RWPE2 (cell line): ENCODE results near the gene MLXIPL.
"Not testable (repeated sequence)": the region's sequence is repeated elsewhere in the genome, so short reads cannot be mapped to it uniquely, and the experiment has no call there.

ENCODE experiments used
- ATAC-seq: fragments of 200-7000 bp; cut with Tn5 transposase; 3 replicates; pipeline ENCODE4 v1.9.1; 2021; ENCODE audit warnings: low read depth
- DNase-seq: peaks from one replicate; pipeline ENCODE4 v3.0.0-alpha.2; 2020; ENCODE audit warnings: low spot score
- H3K27ac ChIP-seq: fragments of 450-650 bp; 2 replicates; pipeline ENCODE4 v1.5.1; 2017; ENCODE audit warnings: mild to moderate bottlenecking; ENCODE audit not compliant: poor library complexity, severe bottlenecking
- H3K27me3 ChIP-seq: fragments of 250-450 bp; sonication (Bioruptor Pico); 2 replicates; pipeline ENCODE4 v1.5.1; 2021; ENCODE audit warnings: mild to moderate bottlenecking, moderate library complexity; ENCODE audit not compliant: insufficient read depth, poor library complexity, severe bottlenecking
- H3K36me3 ChIP-seq: fragments of 250-450 bp; sonication (Bioruptor Pico); 2 replicates; pipeline ENCODE4 v1.5.1; 2020; ENCODE audit warnings: low read depth, mild to moderate bottlenecking, moderate library complexity
- H3K4me1 ChIP-seq: fragments of 250-450 bp; sonication (Bioruptor Pico); 2 replicates; pipeline ENCODE4 v1.5.1; 2021; ENCODE audit warnings: mild to moderate bottlenecking, moderate library complexity; ENCODE audit not compliant: insufficient read depth, poor library complexity, severe bottlenecking
- H3K4me3 ChIP-seq: fragments of 250-450 bp; sonication (Bioruptor Pico); 2 replicates; pipeline ENCODE4 v1.5.1; 2021; ENCODE audit warnings: mild to moderate bottlenecking, moderate library complexity; ENCODE audit not compliant: severe bottlenecking
- H3K9me3 ChIP-seq: fragments of 250-450 bp; sonication (Bioruptor Pico); 2 replicates; pipeline ENCODE4 v1.5.1; 2021; ENCODE audit warnings: mild to moderate bottlenecking, moderate library complexity; ENCODE audit not compliant: severe bottlenecking
- CTCF ChIP-seq: fragments of 450-650 bp; IDR thresholded peaks from one replicate; pipeline ENCODE4 v1.5.1; 2017; ENCODE audit warnings: mild to moderate bottlenecking, moderate library complexity; ENCODE audit not compliant: poor library complexity, severe bottlenecking

The MLXIPL gene

DNA sequence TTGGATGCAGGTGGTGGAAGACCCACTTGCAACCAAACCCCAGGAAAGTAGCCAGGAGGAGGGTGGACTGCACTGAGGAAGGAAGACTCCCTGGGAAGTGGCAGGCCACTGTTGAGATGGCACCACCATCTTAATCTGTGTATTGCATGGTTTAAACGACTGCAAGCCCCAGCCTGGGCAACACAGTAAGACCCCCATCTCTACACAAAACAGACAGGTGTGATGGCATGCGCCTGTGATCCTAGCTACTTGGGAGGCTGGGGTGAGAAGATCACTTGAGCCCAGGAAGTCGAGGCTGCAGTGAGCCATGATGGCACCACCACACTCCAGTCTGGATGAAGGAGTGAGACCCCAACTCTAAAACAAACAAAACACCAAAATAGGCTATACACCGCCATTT is 57.2 kb downstream of the MLXIPL start:
- Histone ChIP-seq H3K4me1 (no peaks in the 10 kb centered on the region), H3K36me3 (peaks cover 25% of the 10 kb centered on the region), H3K27me3 (no peaks in the 10 kb centered on the region), H3K4me3 (no peak overlapping the region), H3K9me3 (no peaks in the 10 kb centered on the region), H3K27ac (no peak overlapping the region)
- no peak for ATAC-seq
- TF ChIP-seq CTCF = no peak
- DNase-seq = no peak

- peaks cover 18% of the 10 kb centered on the region for H3K36me3 ChIP-seq
- not testable (repeated sequence) for H3K9me3 ChIP-seq, H3K27ac ChIP-seq, H3K4me1 ChIP-seq, ATAC-seq, DNase-seq, H3K27me3 ChIP-seq, H3K4me3 ChIP-seq
These were observed 57.9 kb downstream of the MLXIPL start for GRCh38 chr7:73566431-73566830.

DNA sequence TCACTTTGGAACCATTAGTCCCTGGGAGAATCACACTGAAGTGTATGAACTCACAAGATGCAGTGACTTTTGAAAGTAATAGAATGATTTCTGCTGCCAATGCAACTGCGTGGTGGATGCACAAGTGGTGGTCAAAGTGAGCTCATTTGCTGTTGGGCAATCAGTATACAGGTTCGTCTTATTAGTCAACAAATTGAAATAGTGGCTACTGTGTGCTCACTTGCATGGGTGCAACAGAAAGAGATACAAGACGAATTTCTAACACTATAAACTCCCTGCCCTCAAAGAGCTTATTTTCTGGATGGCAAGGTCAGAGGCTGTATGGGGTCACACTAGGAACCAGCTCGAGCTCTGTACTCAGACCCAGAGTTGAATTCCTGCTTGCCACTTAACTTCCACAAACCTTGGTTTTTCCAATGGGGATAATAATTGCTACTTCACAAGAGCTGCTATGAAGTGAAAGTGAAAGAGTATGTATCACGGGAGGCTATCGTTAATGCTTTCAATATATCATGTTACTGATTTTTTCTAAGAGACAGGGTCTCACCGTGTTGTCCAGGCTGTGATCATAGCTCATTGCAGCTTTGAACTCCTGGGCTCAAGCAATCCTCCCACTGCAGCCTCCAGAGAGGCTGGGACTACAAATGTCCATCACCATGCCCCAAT is 58.5 kb downstream of the MLXIPL start:
- H3K27ac ChIP-seq = no peak overlapping the region
- ATAC-seq (0 out of 3 replicates have a peak, but pooled peaks have one; percentile 22), DNase-seq (no peak)
- no peaks in the 10 kb centered on the region for H3K27me3 ChIP-seq
- peaks cover 12% of the 10 kb centered on the region for H3K36me3 ChIP-seq
- no peak for TF ChIP-seq CTCF
- H3K9me3 ChIP-seq = no peaks in the 10 kb centered on the region
- no peaks in the 10 kb centered on the region for H3K4me1 ChIP-seq
- H3K4me3 ChIP-seq = no peak overlapping the region

- peak; percentile 48 for ATAC-seq
- DNase-seq = no peak
These were observed 64.0 kb downstream of the MLXIPL start for GRCh38 chr7:73560109-73560835.

More at GRCh38 chr7:73560109-73560835, 64.0 kb downstream of the MLXIPL start:
- Histone ChIP-seq H3K4me3 (no peak overlapping the region), H3K4me1 (peaks cover 6% of the 10 kb centered on the region), H3K27ac (no peak overlapping the region), H3K36me3 (peaks cover 5% of the 10 kb centered on the region), H3K27me3 (no peaks in the 10 kb centered on the region), H3K9me3 (no peaks in the 10 kb centered on the region)
- no peak for TF ChIP-seq CTCF
